PC-3 (cell line): ENCODE measurements around the gene IL3. TPM values are rescaled to one million over a fixed set of nuclear protein-coding genes. Genes with fewer than 3 reads are reported as not detected.

Source experiments
- ATAC-seq: fragments of 200-7000 bp; cut with Tn5 transposase; 2 replicates; pipeline ENCODE4 v1.9.1; 2020; ENCODE audit warnings: mild to moderate bottlenecking, moderate library complexity
- BruUV-seq: library from RNA; stranded (reverse); fragments of 400-500 nt; replicated peaks from 2 replicates; lab custom pipeline; 2021; lab: Mats Ljungman, UMichigan
- CTCF ChIA-PET: fragments of 300-600 bp; sonication (Branson Sonifier 250); formaldehyde crosslinking; loops from one replicate; lab custom pipeline; 2022; ENCODE audit warnings: antibody characterized with exemption; lab: Charles Lee
- POLR2A ChIA-PET: fragments of 300-600 bp; sonication (Branson Sonifier 250); formaldehyde crosslinking; loops from one replicate; lab custom pipeline; 2022; ENCODE audit warnings: antibody characterized with exemption; ENCODE audit not compliant: unreplicated experiment; lab: Charles Lee
- DNase-seq: peaks from one replicate; pipeline ENCODE4 v3.0.0-alpha.2; 2015
- H2AFZ ChIP-seq: fragments of 300-600 bp; sonication (generic); 2 replicates; pipeline ENCODE4 v1.6.0; 2016; ENCODE audit warnings: antibody characterized with exemption, low read length
- H3F3A ChIP-seq: fragments of 300-600 bp; sonication (generic); one replicate; pipeline ENCODE4 v1.6.0; 2017; ENCODE audit warnings: antibody characterized with exemption, low read length, control low read depth, mild to moderate bottlenecking; ENCODE audit not compliant: unreplicated experiment
- H3K27ac ChIP-seq: fragments of 300-600 bp; sonication (generic); 2 replicates; pipeline ENCODE4 v1.5.1; 2016; ENCODE audit warnings: mild to moderate bottlenecking, low read length
- H3K27me3 ChIP-seq: fragments of 300-600 bp; sonication (generic); 2 replicates; pipeline ENCODE4 v1.6.1; 2016; ENCODE audit warnings: low read length, mixed read lengths
- H3K36me3 ChIP-seq: fragments of 300-600 bp; sonication (generic); 2 replicates; pipeline ENCODE4 v1.6.1; 2016; ENCODE audit warnings: low read depth, mixed run types, low read length, mixed read lengths
- H3K4me1 ChIP-seq: fragments of 300-600 bp; sonication (generic); 2 replicates; pipeline ENCODE4 v1.5.1; 2016; ENCODE audit warnings: low read length; ENCODE audit not compliant: insufficient read depth
- H3K4me2 ChIP-seq: fragments of 300-600 bp; sonication (generic); 2 replicates; pipeline ENCODE4 v1.6.0; 2016; ENCODE audit warnings: low read length
- H3K4me3 ChIP-seq: fragments of 300-600 bp; sonication (generic); 2 replicates; pipeline ENCODE4 v1.5.1; 2016; ENCODE audit warnings: mild to moderate bottlenecking, low read length, mixed read lengths
- H3K79me2 ChIP-seq: fragments of 300-600 bp; sonication (generic); 2 replicates; pipeline ENCODE4 v1.6.1; 2017; ENCODE audit warnings: low read length, mixed read lengths
- H3K9ac ChIP-seq: fragments of 300-600 bp; sonication (generic); 2 replicates; pipeline ENCODE4 v1.6.0; 2016; ENCODE audit warnings: mild to moderate bottlenecking, low read length
- H3K9me2 ChIP-seq: fragments of 300-600 bp; sonication (generic); replicated peaks from 2 replicates; pipeline ENCODE4 v1.6.1; 2016; ENCODE audit warnings: mixed run types, low read length, mixed read lengths
- H3K9me3 ChIP-seq: fragments of 300-600 bp; sonication (generic); 2 replicates; pipeline ENCODE4 v1.6.1; 2016; ENCODE audit warnings: low read length, mixed read lengths
- H4K20me1 ChIP-seq: fragments of 300-600 bp; sonication (generic); 2 replicates; pipeline ENCODE4 v1.6.1; 2016; ENCODE audit warnings: low read length, mixed read lengths
- EZH2 ChIP-seq: fragments of 300-600 bp; sonication (generic); IDR thresholded peaks from one replicate; pipeline ENCODE4 v1.6.1; 2017; ENCODE audit warnings: antibody characterized with exemption, mild to moderate bottlenecking, low read length; ENCODE audit not compliant: unreplicated experiment
- EZH2phosphoT487 ChIP-seq: fragments of 300-600 bp; sonication (generic); IDR thresholded peaks from 2 replicates; pipeline ENCODE4 v1.6.1; 2018; ENCODE audit warnings: mild to moderate bottlenecking, antibody characterized with exemption, low read length, borderline replicate concordance
- intact Hi-C: fragments of 100-400 bp; cut with micrococcal nuclease; formaldehyde crosslinking; loops from 2 replicates; pipeline ENCODE4 v1.9.0; 2023
- total RNA-seq: library from RNA; depleted of rRNA; stranded (reverse); fragments of >200 nt; gene quantifications from 2 replicates; pipeline ENCODE4 v1.2.3, GENCODE V29; 2014
- TF ChIP-seq, protein P1 (sequence below): fragments of 300-600 bp; sonication (generic); conservative IDR thresholded peaks from 2 replicates; pipeline ENCODE4 v1.5.1; 2017; ENCODE audit warnings: antibody characterized with exemption, low read depth, mild to moderate bottlenecking, low read length

Gene IL3
- total RNA-seq, 1 experiment from 2014 or later = not detected

DNA sequence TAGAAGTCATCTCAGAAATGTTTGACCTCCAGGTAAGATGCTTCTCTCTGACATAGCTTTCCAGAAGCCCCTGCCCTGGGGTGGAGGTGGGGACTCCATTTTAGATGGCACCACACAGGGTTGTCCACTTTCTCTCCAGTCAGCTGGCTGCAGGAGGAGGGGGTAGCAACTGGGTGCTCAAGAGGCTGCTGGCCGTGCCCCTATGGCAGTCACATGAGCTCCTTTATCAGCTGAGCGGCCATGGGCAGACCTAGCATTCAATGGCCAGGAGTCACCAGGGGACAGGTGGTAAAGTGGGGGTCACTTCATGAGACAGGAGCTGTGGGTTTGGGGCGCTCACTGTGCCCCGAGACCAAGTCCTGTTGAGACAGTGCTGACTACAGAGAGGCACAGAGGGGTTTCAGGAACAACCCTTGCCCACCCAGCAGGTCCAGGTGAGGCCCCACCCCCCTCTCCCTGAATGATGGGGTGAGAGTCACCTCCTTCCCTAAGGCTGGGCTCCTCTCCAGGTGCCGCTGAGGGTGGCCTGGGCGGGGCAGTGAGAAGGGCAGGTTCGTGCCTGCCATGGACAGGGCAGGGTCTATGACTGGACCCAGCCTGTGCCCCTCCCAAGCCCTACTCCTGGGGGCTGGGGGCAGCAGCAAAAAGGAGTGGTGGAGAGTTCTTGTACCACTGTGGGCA is 13.8 kb downstream of the IL3 start:
- Histone ChIP-seq H4K20me1 (no peaks in the 10 kb centered on the region), H3K27me3 (no peaks in the 10 kb centered on the region), H3K9me2 (no peaks in the 10 kb centered on the region), H3K4me3 (peak overlapping the region; percentile 62), H3K79me2 (peaks cover 13% of the 10 kb centered on the region), H3K9me3 (no peaks in the 10 kb centered on the region), H3K4me1 (peaks cover 34% of the 10 kb centered on the region), H3K27ac (peak overlapping the region; percentile 97), H2AFZ (no peak overlapping the region), H3K36me3 (no peaks in the 10 kb centered on the region), H3K4me2 (peak overlapping the region; percentile 84), H3F3A (no peaks in the 10 kb centered on the region), H3K9ac (peak overlapping the region; percentile 82)
- ATAC-seq = peak; percentile 37
- TSS peak; percentile 85 for BruUV-seq
- POLR2A ChIA-PET = interaction anchor here (1.1 kb wide), 1 partner anchor 20 kb away, joined by 3 read pairs; no protein-coding TSS in a partner anchor
- peak; percentile 23 for DNase-seq
- CTCF ChIA-PET = interaction anchor here (0.7 kb wide), 1 partner anchor 132 kb away, joined by 3 read pairs; no protein-coding TSS in a partner anchor
- TF ChIP-seq, protein P1, sequence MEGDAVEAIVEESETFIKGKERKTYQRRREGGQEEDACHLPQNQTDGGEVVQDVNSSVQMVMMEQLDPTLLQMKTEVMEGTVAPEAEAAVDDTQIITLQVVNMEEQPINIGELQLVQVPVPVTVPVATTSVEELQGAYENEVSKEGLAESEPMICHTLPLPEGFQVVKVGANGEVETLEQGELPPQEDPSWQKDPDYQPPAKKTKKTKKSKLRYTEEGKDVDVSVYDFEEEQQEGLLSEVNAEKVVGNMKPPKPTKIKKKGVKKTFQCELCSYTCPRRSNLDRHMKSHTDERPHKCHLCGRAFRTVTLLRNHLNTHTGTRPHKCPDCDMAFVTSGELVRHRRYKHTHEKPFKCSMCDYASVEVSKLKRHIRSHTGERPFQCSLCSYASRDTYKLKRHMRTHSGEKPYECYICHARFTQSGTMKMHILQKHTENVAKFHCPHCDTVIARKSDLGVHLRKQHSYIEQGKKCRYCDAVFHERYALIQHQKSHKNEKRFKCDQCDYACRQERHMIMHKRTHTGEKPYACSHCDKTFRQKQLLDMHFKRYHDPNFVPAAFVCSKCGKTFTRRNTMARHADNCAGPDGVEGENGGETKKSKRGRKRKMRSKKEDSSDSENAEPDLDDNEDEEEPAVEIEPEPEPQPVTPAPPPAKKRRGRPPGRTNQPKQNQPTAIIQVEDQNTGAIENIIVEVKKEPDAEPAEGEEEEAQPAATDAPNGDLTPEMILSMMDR = no peak
- TF ChIP-seq EZH2 (no peak), EZH2phosphoT487 (no peak)
- intact Hi-C loops = no loop called here

DNA sequence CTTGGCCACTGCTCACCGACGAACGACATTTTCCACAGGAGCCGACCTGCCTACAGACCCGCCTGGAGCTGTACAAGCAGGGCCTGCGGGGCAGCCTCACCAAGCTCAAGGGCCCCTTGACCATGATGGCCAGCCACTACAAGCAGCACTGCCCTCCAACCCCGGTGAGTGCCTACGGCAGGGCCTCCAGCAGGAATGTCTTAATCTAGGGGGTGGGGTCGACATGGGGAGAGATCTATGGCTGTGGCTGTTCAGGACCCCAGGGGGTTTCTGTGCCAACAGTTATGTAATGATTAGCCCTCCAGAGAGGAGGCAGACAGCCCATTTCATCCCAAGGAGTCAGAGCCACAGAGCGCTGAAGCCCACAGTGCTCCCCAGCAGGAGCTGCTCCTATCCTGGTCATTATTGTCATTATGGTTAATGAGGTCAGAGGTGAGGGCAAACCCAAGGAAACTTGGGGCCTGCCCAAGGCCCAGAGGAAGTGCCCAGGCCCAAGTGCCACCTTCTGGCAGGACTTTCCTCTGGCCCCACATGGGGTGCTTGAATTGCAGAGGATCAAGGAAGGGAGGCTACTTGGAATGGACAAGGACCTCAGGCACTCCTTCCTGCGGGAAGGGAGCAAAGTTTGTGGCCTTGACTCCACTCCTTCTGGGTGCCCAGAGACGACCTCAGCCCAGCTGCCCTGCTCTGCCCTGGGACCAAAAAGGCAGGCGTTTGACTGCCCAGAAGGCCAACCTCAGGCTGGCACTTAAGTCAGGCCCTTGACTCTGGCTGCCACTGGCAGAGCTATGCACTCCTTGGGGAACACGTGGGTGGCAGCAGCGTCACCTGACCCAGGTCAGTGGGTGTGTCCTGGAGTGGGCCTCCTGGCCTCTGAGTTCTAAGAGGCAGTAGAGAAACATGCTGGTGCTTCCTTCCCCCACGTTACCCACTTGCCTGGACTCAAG is 14.6 kb downstream of the IL3 start:
- POLR2A ChIA-PET = interaction anchor here (1.1 kb wide), 1 partner anchor 19 kb away, joined by 3 read pairs; no protein-coding TSS in a partner anchor
- Histone ChIP-seq H2AFZ (no peak overlapping the region), H3F3A (no peaks in the 10 kb centered on the region), H3K4me3 (peak overlapping the region; percentile 62), H3K9ac (peak overlapping the region; percentile 82), H3K27me3 (no peaks in the 10 kb centered on the region), H3K36me3 (no peaks in the 10 kb centered on the region), H3K4me2 (peak overlapping the region; percentile 84), H3K4me1 (peaks cover 34% of the 10 kb centered on the region), H3K27ac (peak overlapping the region; percentile 97), H4K20me1 (no peaks in the 10 kb centered on the region), H3K9me3 (no peaks in the 10 kb centered on the region), H3K9me2 (no peaks in the 10 kb centered on the region), H3K79me2 (peaks cover 13% of the 10 kb centered on the region)
- no peak for TF ChIP-seq EZH2
- TF ChIP-seq, protein P1 = no peak
- TF ChIP-seq EZH2phosphoT487 = no peak
- ATAC-seq = no peak
- no TSS peak for BruUV-seq
- intact Hi-C loops = no loop called here
- DNase-seq = no peak
- CTCF ChIA-PET = no interaction called here
